ENCODE data around the gene ZBTB2.

The ZBTB2 gene, protein sequence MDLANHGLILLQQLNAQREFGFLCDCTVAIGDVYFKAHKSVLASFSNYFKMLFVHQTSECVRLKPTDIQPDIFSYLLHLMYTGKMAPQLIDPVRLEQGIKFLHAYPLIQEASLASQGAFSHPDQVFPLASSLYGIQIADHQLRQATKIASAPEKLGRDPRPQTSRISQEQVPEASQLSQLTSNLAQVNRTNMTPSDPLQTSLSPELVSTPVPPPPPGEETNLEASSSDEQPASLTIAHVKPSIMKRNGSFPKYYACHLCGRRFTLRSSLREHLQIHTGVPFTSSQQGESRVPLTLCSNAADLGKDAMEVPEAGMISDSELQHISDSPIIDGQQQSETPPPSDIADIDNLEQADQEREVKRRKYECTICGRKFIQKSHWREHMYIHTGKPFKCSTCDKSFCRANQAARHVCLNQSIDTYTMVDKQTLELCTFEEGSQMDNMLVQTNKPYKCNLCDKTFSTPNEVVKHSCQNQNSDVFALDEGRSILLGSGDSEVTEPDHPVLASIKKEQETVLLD

DNA sequence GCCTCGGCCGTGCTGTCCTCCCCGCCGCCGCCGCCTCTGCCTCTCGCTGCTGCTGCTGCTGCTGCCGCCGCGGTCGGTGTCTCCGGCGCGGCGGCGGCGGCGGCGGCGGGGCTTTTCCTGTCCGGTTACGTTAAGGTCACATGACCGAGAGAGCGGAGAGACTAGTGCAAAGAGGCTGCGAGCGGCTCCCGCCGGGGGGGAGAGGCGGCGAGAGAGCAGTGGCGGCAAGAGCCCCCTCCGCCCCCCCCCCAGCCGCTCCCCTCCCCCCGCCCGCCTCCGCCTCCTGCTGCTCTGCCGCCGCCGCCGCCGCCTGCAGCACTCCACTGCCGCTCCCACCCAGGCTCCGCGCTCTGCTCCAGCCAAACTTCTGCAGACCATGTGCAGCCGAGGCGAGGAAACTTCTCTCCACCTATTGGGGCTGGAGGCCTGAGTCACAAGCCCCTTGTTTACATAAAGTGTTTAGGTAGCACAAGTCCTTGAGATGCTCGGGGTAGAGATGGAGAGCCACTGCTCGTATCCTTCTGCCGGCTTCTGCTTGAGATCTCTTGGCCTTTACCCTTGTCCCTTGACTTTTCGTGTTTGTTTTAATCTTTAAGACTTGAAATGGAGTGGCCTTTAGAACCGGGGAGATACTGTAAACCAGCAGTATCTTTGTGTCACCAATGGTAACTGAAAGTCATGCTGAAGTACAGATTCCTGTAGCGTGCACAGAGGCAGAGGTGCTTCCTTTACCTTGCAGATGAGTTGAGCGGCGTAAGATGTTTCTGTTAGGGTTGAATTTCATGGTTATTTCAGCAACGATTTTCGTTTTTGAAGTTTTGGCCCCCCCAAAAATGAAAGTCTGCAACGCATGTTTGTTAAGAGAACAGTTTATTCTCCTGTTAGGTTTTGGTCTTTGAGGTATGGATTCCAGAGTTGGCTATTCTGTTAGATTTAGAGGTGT, at the start of gene ZBTB2:
ZBTB2 (minus strand) TSS at position 89 of the 943 bp plus-strand sequence. CDS start 17,922 bp downstream, outside the sequence.
- in situ Hi-C loops (cut with MboI; ENCODE audit: low sequenced_read_pairs, unreplicated experiment) = no loop called here
- TF ChIP-seq, protein P1, sequence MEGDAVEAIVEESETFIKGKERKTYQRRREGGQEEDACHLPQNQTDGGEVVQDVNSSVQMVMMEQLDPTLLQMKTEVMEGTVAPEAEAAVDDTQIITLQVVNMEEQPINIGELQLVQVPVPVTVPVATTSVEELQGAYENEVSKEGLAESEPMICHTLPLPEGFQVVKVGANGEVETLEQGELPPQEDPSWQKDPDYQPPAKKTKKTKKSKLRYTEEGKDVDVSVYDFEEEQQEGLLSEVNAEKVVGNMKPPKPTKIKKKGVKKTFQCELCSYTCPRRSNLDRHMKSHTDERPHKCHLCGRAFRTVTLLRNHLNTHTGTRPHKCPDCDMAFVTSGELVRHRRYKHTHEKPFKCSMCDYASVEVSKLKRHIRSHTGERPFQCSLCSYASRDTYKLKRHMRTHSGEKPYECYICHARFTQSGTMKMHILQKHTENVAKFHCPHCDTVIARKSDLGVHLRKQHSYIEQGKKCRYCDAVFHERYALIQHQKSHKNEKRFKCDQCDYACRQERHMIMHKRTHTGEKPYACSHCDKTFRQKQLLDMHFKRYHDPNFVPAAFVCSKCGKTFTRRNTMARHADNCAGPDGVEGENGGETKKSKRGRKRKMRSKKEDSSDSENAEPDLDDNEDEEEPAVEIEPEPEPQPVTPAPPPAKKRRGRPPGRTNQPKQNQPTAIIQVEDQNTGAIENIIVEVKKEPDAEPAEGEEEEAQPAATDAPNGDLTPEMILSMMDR (IDR thresholded peaks at IDR 0.05; ENCODE audit: borderline replicate concordance, control extremely low read depth, extremely low read depth, insufficient read depth, missing control alignments) = no peak
- DNase-seq (ENCODE audit: low spot score) = peak; percentile 76

DNA sequence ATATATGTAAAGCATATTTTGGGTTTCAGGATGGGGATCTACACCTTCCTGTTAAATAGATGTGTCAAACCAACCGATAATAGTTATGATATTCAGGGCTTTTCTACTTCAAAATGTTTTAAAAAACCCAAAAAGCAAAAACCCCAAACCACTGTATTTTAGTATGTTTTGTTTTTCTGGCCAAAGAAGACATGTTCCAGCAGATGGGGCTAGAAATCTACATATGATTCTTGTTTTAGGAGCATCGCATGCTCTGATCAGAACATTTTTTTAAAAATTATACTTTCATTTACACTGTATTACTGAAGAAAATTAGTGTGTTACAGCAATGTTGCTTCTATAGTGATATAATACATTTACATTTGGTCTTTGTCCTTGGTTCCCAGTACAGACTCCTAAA, 49.6 kb upstream of the ZBTB2 start:
- TF ChIP-seq, protein P1 (IDR thresholded peaks at IDR 0.05; ENCODE audit: borderline replicate concordance, control extremely low read depth, extremely low read depth, insufficient read depth, missing control alignments) = no peak
- in situ Hi-C loops (cut with MboI; ENCODE audit: low sequenced_read_pairs, unreplicated experiment) = no loop called here
- DNase-seq (ENCODE audit: low spot score) = peak; percentile 37

DNA sequence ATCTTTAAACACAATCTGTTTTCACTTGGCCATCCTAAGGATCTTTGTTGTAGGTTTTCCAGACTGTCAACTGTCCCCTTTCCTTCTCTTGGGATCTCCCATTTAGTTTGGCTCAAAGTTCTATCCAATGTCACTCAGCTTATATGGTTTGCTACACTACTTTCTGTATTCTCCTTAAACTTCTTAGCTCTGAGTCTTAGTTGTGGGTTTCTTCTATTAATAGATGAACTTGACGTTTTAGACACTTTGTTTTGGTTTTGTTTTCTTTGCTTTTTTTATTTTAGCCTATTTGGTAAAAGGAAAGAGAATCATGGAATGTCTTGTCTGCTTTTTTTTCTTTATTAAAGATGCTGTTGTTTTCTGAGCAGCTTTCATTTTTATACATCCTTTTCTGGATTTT, 49.1 kb upstream of the ZBTB2 start:
- TF ChIP-seq, protein P1 (IDR thresholded peaks at IDR 0.05; ENCODE audit: borderline replicate concordance, control extremely low read depth, extremely low read depth, insufficient read depth, missing control alignments) = no peak
- DNase-seq (ENCODE audit: low spot score) = peak; percentile 45
- in situ Hi-C loops (cut with MboI; ENCODE audit: low sequenced_read_pairs, unreplicated experiment) = no loop called here

DNA sequence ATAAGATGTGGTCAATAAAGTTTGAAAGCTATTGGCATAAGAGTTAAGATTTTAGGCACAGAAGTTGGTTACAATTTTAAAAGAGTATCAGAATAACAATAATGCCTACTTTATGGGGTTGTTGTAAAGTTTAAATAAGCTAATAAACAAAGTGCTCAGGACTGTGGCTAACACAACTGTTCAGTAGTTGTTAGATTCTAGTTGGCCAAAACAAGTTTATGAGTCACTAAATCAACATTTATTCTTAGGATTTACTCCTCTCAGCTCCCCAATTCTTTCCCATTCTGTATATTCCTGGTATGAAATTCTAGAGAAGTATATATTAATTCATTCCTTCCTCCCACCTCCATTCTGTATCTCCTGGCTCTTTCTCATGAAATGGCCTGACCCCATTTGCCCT, 46.0 kb upstream of the ZBTB2 start:
- in situ Hi-C loops (cut with MboI; ENCODE audit: low sequenced_read_pairs, unreplicated experiment) = no loop called here
- DNase-seq (ENCODE audit: low spot score) = no peak

DNA sequence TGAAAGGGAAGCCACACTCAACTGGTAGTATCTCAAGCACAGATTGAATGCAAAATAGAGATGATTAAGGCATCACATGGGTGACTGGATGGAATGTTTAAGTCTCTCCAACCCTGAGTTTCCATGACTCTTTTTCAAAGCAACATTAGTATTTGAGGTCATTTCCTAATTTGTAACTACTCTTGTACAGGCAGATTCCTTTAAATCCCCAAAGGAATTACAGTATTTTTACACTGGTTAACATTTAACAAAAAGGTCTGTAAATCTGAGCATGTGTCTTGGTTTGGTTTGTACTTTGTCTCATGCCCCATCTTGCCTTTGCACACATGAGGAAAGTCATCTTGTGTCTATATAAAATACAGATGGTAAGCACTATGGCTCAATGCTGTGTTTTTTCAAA, 45.4 kb upstream of the ZBTB2 start:
- TF ChIP-seq, protein P1 (IDR thresholded peaks at IDR 0.05; ENCODE audit: borderline replicate concordance, control extremely low read depth, extremely low read depth, insufficient read depth, missing control alignments) = no peak
- DNase-seq (ENCODE audit: low spot score) = no peak
- in situ Hi-C loops (cut with MboI; ENCODE audit: low sequenced_read_pairs, unreplicated experiment) = no loop called here

More for the DNA sequence above, 46.0 kb upstream of the ZBTB2 start:
- TF ChIP-seq, protein P1 (IDR thresholded peaks at IDR 0.05; ENCODE audit: borderline replicate concordance, control extremely low read depth, extremely low read depth, insufficient read depth, missing control alignments) = no peak

DNA sequence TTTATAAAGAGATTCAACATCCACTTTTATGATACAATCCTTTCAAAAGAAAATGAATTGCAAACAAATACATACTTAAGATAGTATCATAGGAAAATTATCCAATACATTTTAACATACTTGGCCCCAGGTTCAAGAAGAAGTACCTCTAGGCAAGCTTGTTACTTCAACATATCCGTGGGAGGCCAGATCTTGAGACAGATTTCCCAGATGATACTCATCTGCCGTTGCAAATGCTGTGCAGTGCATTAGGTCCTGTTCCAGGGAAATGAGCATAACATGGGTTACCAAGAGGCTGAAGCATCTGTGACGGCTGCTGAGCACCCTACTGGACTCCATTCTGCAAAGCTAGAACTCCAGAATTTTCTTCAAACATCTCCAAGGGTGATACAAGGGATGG, 44.9 kb upstream of the ZBTB2 start:
- TF ChIP-seq, protein P1 (IDR thresholded peaks at IDR 0.05; ENCODE audit: borderline replicate concordance, control extremely low read depth, extremely low read depth, insufficient read depth, missing control alignments) = no peak
- no peak for DNase-seq (ENCODE audit: low spot score)
- in situ Hi-C loops (cut with MboI; ENCODE audit: low sequenced_read_pairs, unreplicated experiment) = no loop called here
